Measurements from ENCODE around the gene HIGD1A. TPM values are rescaled to one million over a fixed set of nuclear protein-coding genes. Genes with fewer than 3 reads are reported as not detected.

HIGD1A gene
- total RNA-seq, 1 experiment from 2014 or later, result 77.6 TPM

DNA sequence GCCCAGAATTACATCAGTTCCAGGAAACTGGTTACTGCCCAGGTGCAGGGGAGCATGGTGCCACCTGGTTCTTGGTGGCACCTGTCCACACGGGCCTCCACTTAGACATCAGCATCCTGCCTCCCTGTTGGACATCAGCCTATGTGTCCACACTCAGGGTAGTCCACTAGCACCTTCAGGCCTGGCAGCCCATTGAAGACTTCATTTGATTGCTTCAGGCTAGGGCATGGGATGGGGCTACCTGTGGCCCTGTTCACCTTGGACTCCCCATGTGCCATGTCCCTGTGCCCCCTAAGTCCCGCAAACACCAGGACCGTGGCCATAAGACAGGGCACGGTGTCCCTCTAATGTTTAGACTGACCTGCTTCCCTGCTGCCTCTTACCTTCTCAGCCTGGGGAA, 40.5 kb upstream of the HIGD1A start:
- Mint-ChIP-seq H3K4me3 (no peak overlapping the region), H3K4me1 (peaks cover 19 to 21% of the 10 kb centered on the region in 2 experiments), H3K9me3 (no peaks in the 10 kb centered on the region), H3K36me3 (ENCODE audit: insufficient read depth in 1 of 3, low read depth in 3 of 3) (no peaks in the 10 kb centered on the region), H3K27ac (no peak overlapping the region), H3K27me3 (ENCODE audit: low read depth) (peaks cover 2% of the 10 kb centered on the region; the same call in 1 of the 2 replicates)
- no peak for DNase-seq
- no peaks in the 10 kb centered on the region for H3K23me2 ChIP-seq (ENCODE audit: insufficient read length, low read depth, low read length, poor library complexity, severe bottlenecking)
- no peak overlapping the region for H3T11ph ChIP-seq (ENCODE audit: low read length)
- no peak overlapping the region for H4K5ac ChIP-seq (ENCODE audit: insufficient read length, low read depth, low read length)
- H3K4me1 ChIP-seq (ENCODE audit: insufficient read depth, low read length), result peaks cover 3% of the 10 kb centered on the region; the same call in 1 of the 2 replicates
- H2AK5ac ChIP-seq (ENCODE audit: insufficient read length, low read length), result no peak overlapping the region
- H3K4me2 ChIP-seq (ENCODE audit: insufficient read depth, insufficient read length, low read length), result no peak overlapping the region
- no peak overlapping the region for H2BK120ac ChIP-seq (ENCODE audit: low read depth, low read length, poor library complexity, severe bottlenecking)
- no peak overlapping the region for H2BK20ac ChIP-seq (ENCODE audit: low read depth, low read length, poor library complexity, severe bottlenecking)
- no peaks in the 10 kb centered on the region for H3K79me2 ChIP-seq (ENCODE audit: insufficient read depth, low read length)
- no peak overlapping the region for H2BK5ac ChIP-seq (ENCODE audit: insufficient read length, low read length)
- H3K9ac ChIP-seq (ENCODE audit: extremely low read depth, insufficient read length, low read length), result no peak overlapping the region
- no peak overlapping the region for H2BK15ac ChIP-seq (ENCODE audit: low read depth, low read length)
- no peak overlapping the region for H3K4ac ChIP-seq (ENCODE audit: low read depth, low read length)
- no peaks in the 10 kb centered on the region for H3K79me1 ChIP-seq (ENCODE audit: insufficient read depth, low read depth, low read length, poor library complexity, severe bottlenecking)
- H4K91ac ChIP-seq (ENCODE audit: insufficient read length, low read depth, low read length), result no peak overlapping the region
- no peaks in the 10 kb centered on the region for H4K20me1 ChIP-seq (ENCODE audit: control insufficient read depth, insufficient read depth, insufficient read length)
- no peak overlapping the region for H2AFZ ChIP-seq (ENCODE audit: low read length)
- no peak overlapping the region for H4K8ac ChIP-seq (replicated peaks; ENCODE audit: insufficient read length, low read depth, low read length)
- WGBS (ENCODE audit: extremely low coverage, insufficient read length, low lambda C conversion rate), result no CpG with 5 or more reads among the region's 4 CpGs
- TF ChIP-seq, protein P1, sequence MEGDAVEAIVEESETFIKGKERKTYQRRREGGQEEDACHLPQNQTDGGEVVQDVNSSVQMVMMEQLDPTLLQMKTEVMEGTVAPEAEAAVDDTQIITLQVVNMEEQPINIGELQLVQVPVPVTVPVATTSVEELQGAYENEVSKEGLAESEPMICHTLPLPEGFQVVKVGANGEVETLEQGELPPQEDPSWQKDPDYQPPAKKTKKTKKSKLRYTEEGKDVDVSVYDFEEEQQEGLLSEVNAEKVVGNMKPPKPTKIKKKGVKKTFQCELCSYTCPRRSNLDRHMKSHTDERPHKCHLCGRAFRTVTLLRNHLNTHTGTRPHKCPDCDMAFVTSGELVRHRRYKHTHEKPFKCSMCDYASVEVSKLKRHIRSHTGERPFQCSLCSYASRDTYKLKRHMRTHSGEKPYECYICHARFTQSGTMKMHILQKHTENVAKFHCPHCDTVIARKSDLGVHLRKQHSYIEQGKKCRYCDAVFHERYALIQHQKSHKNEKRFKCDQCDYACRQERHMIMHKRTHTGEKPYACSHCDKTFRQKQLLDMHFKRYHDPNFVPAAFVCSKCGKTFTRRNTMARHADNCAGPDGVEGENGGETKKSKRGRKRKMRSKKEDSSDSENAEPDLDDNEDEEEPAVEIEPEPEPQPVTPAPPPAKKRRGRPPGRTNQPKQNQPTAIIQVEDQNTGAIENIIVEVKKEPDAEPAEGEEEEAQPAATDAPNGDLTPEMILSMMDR (conservative IDR thresholded peaks at IDR 0.05), result no peak
- H3K27me3 ChIP-seq (ENCODE audit: insufficient read depth, low read length), result no peaks in the 10 kb centered on the region
- no peak overlapping the region for H3K14ac ChIP-seq (ENCODE audit: insufficient read depth, low read length)
- no peak overlapping the region for H3K23ac ChIP-seq (ENCODE audit: insufficient read length, low read depth, low read length)
- no peak overlapping the region for H2BK12ac ChIP-seq (ENCODE audit: insufficient read length, low read depth, low read length)
- no peak overlapping the region for H3K56ac ChIP-seq (ENCODE audit: insufficient read length, low read depth, low read length)
- H3K18ac ChIP-seq (ENCODE audit: insufficient read length, low read depth, low read length), result no peak overlapping the region
- no peaks in the 10 kb centered on the region for H3K9me3 ChIP-seq (ENCODE audit: control insufficient read depth, low read depth, low read length)
- no peak overlapping the region for H3K27ac ChIP-seq (ENCODE audit: insufficient read length, low read depth, low read length)
